Measurements from ENCODE around the gene MRPS2.
A peak's percentile ranks its signal among the peaks of the same experiment; 100 is the strongest.
"Not testable (repeated sequence)": the region's sequence is repeated elsewhere in the genome, so short reads cannot be mapped to it uniquely, and the experiment has no call there.

The MRPS2 gene

DNA sequence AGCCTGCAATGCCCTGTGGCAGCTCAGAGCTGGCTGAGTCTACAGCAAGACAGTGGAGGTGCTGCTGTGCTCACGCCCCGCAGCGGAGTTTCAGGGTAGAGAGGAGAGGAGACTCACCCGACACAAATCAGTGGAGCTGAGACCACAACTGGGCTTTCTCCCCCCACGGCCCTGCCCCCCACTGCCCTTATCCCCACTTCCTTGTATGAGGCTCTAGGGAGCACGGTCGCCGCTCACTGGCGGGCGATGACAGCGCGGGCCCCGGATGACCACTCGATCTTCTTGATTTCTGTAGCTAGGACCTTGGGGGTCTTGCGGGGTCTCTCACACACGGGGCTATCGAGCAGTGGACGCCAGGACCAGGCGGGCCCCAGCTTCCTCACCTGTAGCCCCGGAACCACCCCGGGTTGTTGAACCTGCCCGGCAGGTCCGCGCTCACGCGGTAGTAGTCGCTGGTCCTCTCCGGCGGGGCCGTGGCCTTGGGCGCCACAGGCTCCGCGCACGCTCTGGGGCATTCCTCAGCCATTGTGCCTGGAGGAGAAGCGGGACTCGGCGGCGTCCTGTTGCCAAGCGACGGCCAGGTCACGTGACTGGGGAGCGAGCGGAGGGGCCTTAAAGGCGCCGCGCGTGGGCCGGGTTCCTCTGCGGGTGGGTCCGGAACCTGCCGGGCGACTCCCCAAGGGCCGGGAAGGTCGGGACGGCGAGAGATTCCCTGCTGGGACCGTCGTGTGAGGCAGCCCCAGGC, 984 bp upstream of the MRPS2 start:
- DNase-seq (ENCODE audit: low read depth) = peak; percentile 86

DNA sequence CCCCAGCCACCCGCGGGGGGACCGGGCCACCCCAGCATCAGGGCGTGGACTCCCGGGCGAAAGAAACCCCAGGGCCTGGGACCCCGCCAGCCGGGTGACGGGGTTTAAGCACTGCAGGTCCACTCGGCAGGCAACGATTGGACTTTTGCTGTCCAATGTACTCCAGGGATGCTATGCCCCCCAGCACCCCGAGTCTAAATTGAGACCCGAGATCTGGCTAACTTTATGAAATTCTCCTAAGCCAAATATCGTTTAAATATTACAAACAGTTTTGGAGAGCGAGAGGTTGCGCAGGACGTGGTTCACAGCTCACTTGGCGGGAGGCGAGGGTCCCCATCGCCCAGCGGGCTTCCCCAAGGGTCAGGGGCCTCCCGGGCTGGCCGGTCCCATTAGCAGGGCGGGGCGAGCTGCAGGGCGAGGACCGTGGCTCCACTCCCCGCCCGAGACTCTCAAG, 384 bp upstream of the MRPS2 start:
- DNase-seq (ENCODE audit: low read depth) = peak; percentile 62

DNA sequence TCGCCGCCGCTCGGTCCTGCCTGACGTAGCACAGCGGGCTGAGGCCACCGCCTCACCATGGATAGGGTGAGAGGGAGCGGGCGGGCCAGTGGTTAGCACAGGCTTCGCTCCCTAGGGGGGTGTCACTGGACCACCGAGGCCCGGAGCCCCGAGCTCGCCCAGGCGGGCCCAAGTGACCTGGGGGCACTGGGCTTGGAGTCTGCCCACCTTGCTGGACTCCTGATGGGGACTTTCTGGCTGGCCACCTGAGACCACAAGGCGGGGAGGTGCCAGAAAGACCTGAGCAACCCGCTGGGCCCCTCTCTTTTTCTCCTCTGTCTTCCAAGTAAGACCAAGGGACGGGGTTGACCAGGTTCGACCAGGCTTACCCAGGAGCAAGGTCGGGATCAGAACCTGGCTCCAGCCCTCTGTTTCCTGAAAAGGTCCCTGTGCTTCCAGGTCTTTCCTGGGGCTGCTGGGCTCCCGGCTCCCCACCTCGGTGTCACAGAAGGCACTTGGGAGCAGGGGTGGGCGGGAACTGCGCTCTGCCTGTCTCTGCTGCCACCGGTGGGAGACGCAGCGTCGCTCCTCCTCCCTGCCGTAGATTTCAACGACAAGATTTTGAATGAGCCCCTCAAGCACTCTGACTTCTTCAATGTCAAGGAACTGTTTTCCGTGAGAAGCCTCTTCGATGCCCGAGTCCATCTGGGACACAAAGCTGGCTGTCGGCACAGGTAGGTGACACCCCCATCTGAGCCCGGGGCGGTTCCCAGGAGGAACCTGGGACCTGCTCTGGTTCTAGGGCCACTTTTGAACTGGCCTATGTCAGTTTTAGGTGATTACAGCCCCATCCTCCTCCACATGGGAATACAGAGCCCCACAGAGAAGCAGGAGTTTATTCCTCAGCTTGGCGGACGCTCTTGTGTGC, 1.0 kb downstream of the MRPS2 start:
- DNase-seq (ENCODE audit: low read depth) = no peak

GRCh38 chr9:135502168-135502872, 1.8 kb downstream of the MRPS2 start:
- DNase-seq (ENCODE audit: low read depth) = no peak

- DNase-seq (ENCODE audit: low read depth) = no peak
Observed at GRCh38 chr9:135502873-135503321, 2.4 kb downstream of the MRPS2 start.

- DNase-seq (ENCODE audit: low read depth) = no peak
Observed at GRCh38 chr9:135503371-135504261, 3.1 kb downstream of the MRPS2 start.

DNA sequence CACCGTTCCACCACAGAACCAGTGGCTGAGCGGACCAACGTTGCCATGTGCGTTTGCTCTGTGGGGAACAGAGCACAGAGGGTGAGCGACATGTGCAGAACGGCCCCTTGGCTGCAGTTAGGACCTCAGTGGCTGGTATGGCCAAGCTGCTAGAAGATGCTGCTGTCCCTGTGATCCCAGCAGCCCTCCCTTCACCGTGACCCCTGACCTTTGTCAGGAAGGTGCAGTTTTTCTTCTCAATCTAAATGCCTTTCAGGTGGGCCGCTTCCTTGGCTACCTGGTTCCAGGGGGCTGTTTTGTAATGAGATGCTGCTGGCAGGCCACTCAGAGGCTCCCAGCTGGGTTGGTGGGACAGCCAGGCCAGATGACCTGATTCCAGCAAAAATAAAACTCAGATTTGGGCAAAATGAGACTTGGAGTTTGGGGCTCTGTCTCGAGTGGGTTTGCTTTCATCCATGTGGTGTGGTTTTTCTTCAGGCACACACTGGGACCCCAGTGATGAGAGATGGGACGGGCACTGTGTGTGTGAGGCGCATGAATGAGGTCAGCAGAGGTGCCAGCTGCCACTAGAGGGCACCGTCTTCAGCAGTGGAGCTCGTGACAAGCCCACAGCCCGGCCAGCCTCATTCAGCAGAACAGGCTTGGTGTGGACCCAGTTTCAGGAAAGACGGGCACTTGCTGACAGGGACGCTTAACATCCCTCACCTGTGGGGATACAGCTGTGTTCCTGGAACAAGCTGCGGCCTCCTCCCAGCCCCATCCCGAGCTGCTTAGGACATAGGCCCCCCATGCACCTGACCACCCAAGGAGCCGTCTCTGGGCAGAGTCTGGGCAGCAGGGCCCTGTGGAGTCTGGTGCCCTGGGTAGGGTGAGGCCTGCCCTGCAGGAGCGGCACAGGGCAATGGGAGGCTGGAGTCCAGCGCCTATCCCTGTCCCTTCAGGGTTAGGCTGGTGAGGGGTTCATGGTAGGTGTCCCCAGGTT, 4.1 kb downstream of the MRPS2 start:
- peak; percentile 74 for DNase-seq (ENCODE audit: low read depth)

DNA sequence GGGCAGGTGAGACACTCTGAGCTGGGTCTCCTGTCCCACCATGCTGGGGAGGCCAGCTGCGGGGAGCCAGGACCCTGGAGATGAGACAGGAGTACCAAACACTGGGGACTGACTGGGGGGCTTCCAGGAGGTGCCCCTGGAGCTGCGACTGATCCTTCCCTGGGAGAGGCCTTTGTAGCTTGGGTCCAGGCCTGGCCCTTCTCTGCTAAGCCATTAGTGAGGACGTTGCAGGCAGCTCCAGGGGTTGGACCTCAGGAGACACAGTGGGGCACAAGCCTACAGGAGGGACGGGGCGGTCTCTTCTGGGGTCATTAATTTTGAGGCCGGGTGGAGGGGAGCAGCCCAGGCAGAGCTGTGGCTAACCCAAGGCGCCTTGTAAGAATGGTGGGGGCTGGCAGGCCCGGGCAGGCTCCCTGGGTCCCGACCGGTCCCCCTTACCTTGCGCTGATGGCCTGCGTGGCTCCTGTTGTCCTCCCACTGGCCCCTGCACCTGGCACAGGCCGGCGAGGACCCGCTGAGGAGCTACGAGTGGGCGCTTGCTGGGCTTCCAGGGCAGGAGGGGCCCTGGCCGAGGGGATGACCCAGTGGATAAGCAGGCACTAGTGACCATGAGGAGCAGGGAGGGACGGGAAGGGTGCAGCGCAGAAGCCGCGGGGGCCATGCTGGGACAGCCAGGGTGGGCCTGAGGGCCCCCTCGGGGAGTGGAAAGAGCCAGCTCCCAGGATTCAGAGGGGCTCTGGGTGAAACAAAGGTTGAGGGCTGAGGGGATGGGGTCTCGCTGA, 5.1 kb downstream of the MRPS2 start:
- DNase-seq (ENCODE audit: low read depth) = no peak

- peak; percentile 77 for DNase-seq (ENCODE audit: low read depth)
Observed at GRCh38 chr9:135506327-135507103, 6.0 kb downstream of the MRPS2 start.

DNA sequence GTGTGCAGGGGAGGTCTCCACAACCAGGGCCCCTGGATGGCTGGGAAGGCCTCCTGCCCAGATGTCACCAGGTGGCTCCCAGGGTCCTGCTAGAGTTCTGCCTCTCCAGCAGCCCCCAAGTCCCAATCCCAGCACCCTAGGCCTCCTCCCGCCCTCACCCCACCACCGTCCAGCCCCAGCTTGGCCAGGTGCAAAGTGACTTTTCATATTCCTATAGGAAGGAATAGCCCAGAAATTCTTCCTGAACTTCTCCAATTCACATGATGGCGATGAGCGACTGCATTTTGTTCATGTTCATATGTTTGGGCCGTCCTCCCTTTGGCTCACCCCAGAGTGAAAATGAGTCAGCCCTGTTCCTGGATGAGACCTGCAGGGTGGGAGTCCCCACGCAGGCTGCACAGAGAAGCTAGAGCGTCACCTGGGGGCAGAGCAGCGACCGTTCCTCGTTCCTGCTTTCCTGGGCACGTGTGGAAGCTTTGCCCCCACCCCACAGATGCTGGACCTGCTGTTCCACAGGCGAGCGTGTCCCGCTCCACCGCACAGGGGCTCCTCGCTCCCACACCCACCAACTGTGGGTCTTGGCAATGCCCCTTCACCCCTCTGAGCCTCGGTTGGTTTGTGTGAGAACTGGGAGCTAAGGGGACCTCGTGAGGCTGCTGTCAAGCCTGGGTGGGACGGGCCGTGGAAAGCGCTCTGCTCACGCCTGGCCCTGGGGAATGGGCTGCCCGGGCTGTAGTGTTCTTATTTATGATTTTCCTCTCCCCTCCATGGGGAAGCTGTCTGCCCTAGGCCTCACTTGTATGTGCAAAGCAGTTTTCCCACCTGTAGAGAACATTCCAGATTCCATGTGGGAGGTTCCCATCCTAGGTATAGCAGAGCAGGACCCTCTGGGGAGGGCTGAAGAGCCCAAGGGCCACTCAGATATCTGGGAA, 6.9 kb downstream of the MRPS2 start:
- no peak for DNase-seq (ENCODE audit: low read depth)

GRCh38 chr9:135508211-135508820, 7.8 kb downstream of the MRPS2 start:
- DNase-seq (ENCODE audit: low read depth) = no peak

DNA sequence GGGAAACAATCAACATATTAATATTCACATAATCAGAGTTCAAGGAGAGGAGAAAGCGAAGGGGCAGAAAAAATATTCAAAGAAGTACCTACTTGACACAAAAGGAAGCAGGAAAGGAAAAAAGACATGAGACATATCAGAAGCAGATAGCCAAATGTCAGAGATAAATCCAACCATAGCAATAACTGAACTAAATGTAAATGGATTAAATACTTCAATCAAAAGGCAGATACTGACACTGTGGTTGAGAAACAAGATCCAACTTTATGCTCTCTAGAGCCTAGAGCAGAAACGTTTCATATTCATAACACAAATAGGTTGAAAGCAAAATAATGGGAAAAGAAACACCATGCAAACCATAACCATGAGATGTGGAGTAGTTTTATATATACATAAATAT, 9.0 kb downstream of the MRPS2 start:
- no peak for DNase-seq (ENCODE audit: low read depth)

DNA sequence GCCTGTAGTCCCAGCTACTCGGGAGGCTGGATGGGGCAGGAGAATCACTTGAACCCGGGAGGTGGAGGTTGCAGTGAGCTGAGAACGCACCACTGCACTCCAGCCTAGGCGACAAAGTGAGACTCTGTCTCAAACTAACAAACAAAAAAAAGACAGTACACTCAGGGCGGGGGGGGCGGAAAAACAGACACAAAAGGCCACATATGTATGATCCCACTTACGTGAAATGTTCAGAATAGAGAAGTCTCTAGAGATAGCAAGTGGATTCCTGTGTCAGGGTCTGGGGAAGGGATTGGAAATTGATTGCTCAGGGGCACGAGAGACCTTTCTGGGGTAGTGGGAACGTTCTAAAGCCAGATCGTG, 11.7 kb downstream of the MRPS2 start:
- DNase-seq (ENCODE audit: low read depth) = no peak

DNA sequence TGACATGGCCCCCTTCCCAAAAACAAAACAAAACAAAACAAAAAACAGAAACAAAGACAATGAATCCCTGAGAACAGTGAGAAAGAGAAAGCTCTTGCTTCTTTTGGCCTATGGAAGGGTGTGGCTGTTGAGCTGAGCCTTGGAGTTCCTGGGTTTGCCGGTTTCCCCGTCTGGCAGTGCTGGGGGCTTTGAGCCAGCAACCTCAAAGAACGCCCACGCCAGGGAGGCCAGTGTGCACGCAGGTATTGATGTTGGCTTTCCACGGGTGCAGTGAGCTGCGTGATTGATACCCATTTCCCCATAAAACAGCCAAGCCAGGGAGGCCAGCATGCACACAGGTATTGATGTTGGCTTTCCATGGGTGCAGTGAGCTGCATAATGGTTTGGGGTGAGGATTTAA, 12.4 kb downstream of the MRPS2 start:
- no peak for DNase-seq (ENCODE audit: low read depth)

GRCh38 chr9:135513351-135513846, 12.9 kb downstream of the MRPS2 start:
- no peak for DNase-seq (ENCODE audit: low read depth)

- not testable (repeated sequence) for DNase-seq (ENCODE audit: low read depth)
Observed at GRCh38 chr9:135513906-135514305, 13.4 kb downstream of the MRPS2 start.

All from amniotic epithelial cell (primary cell).